CD4-positive, alpha-beta T cell treated with Interferon alpha-2 for 1 hour (primary cell): Measurements from ENCODE around the gene ESR2.
"Not testable (repeated sequence)": the region's sequence is repeated elsewhere in the genome, so short reads cannot be mapped to it uniquely, and the experiment has no call there.

Experiments used
- DNase-seq, 2 donors: peaks; one replicate each; pipeline ENCODE4 v3.0.0-alpha.2; 2020 to 2022

The ESR2 gene

DNA sequence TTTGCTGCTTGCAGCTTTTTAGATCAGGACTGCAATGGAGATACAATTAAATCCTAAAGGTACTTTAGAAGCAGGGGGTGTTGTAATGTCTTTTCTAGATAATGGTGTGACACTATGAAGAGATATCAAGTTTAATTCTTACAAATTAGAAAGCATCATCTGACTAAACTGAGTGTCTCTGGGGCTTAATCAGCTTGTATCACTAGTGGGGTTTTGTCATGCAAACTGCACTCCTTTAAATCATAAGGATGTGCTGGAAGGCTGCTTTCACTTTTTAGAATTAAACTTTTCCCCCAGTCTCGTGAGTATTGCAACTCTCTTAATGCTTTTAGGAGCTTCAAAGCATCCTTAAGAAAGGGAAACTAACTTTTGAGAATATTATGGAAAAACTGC, 218.6 kb downstream of the ESR2 start:
- no peak for DNase-seq

- no peak for DNase-seq
These were observed 219.1 kb downstream of the ESR2 start for GRCh38 chr14:64074961-64075612.

- no peak for DNase-seq
These were observed 224.4 kb downstream of the ESR2 start for GRCh38 chr14:64069634-64070359.

GRCh38 chr14:64064447-64064846, 229.7 kb downstream of the ESR2 start:
- DNase-seq: no peak

- no peak for DNase-seq
These were observed 231.6 kb downstream of the ESR2 start for GRCh38 chr14:64062381-64063115.

DNA sequence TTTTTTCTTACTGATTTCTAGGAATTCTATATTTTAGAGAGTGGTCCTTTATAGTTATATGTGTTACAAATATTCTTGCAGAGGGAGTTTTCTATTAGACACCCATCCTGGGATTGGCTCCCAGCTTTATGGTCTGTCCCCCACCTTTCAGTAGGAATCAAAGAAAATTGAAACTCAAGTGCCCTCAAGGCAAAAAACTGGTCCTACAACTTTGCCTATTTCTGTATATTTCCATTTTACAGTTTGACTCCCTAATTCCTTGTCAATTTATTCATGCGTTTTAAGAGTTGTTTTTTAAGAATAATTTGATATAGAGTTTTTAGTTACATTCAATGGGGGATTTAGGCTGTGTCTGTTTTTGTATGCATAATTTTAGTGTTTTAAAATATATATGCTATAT, 232.5 kb downstream of the ESR2 start:
- no peak for DNase-seq

DNA sequence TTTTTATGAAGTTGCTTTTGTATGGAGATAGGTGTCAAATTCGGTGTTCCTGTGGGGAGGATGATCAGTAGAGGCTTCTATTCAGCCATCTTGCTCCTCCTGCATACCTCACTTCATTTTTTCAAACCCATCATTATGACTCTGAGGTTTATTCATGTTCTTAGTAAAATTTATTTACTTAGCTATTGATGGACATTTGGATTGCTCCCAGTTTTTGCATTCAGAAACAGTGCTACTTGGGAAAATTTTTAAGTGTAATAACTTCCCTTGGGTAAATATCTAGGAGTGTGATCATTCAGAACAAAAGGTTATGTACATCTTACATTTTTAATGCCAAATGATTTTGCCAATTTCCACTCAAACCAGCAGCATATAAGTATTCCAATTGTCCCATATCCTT, 233.1 kb downstream of the ESR2 start:
- no peak for DNase-seq

DNA sequence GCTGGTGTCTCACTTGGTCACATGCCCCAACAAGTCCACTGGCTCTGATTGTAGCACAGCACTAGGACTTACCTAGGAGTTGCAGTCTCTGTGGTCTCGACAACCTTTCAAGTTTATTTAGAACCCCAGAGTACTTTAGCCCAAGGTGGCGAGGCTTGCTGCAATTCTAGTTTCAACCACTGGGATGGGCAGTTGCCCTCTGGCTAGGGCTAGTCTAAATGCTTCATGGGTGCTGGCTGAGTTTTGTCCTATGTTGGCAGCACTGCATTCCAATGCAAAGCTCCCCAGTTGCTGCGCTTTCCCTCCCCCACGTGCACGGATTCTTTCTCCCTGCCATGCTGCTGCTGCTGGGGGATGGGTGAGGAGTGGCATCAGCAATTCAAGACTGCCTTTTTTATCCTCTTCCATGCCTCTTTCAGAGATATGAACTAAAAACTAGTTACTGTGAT, 233.5 kb downstream of the ESR2 start:
- DNase-seq: peak in 1 of 2 donors; percentile 4

GRCh38 chr14:64060199-64060545, 234.0 kb downstream of the ESR2 start:
- DNase-seq: no peak

DNA sequence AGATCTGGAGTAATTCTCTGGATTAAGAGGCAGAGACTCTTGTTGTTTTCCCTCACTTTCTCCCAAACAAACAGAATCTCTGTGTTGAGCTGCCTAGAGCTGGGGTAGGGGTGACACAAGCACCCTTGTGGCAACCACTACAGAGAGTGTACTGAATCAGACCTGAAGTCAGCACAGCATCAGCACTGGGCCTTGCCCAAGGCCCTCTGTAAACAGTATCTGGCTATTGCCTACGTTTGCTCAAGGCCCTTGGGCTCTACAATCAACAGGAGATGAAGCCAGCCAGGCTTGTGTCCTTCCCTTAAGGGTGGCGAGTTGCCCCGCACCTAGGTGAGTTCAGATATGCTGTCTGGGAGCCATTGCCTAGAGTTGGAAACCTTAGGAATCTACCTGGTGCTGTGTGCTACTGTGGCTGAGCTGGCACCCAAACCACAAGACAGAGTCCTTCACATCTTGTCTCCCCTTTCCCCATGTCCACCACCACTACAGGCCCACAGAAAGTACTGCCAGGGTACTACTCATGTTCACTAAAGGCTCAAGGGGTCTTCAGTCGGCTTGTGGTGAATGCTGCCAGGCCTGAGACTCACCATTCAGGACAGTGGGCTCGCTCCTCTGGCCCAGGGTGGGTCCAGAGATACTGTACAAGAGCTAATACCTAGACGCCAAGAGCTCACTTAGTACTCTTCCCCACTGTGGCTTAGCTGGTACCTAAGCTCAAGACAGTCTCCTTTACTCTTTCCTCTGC, 234.5 kb downstream of the ESR2 start:
- DNase-seq: no peak

DNA sequence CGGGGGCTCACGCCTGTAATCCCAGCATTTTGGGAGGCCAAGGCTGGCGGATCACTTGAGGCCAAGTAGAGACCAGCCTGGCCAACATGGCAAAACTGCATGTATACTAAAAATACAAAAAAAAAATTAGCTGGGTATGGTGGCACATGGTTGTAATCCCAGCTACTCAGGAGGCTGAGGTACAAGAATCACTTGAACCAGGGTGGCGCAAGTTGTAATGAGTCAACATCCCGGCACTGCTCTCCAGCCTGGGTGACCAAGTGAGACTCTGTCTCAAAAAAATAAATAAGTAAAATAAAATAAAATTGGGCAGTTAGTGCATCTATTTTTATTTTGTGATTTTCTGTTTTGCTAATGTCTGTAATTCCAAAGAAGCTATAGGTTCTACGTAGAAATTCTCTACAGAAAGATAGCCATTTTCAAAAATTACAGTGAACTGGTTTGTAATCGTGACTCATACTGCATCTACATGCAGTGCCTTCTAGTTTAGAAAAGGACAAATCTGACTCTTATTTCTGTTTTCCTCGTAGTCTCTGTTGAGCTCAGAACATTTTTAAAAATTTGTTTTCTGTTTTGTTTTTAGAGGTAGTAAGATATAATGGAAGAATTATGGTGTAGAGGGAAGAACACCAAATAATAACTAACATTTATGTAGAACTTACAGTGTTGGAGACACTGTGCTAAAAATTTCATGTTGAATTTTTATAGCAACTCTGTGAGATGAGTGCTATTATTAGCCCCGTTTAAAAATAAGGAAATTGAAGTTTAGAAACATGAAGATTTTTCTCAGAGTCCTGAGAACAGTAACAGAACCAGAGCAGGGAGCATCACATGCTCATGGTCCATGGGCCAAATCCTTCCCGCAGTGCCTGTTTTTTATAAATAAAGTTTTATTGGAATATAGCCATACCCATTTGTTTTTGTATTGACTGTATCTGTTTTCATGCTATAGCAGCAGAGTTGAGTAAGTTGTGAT, 240.2 kb downstream of the ESR2 start:
- no peak for DNase-seq

DNA sequence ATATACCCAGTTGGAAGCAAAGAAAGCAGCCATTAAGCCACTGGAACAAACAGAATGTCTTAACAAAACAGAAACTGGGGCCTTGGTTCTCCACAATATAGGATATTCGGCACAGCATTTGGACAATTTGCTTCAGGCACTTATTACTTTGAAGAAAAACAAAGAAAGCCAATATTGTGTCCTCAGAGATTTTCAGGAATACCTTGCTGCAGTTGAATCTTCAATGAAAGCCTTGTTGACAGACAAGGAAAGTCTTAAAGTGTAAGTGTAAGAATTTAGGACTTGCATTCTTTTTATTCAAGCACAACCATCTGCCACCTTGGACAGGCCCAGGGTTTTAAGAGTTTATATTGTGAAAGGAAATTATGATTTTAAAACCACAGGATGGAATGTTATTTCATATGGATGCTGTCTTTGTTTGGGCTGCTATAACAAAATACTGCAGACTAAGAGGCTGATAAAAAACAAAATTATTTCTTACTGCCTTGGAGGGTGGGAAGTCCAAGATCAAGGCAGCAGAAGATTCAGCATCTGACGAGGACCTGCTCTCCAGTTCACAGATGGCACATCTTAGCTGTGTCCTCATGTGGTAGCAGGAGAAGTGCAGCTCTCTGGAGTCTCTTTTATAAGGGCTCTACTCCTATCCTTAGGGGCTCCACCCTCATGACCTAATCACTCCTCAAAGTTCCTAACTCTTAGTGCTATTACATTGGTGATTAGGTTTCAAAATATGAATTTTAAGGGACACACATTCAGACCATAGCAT, 244.4 kb downstream of the ESR2 start:
- DNase-seq: no peak

- DNase-seq: no peak
These were observed 249.1 kb downstream of the ESR2 start for GRCh38 chr14:64045091-64045490.

- DNase-seq: not testable (repeated sequence)
These were observed 250.9 kb downstream of the ESR2 start for GRCh38 chr14:64043296-64043695.

DNA sequence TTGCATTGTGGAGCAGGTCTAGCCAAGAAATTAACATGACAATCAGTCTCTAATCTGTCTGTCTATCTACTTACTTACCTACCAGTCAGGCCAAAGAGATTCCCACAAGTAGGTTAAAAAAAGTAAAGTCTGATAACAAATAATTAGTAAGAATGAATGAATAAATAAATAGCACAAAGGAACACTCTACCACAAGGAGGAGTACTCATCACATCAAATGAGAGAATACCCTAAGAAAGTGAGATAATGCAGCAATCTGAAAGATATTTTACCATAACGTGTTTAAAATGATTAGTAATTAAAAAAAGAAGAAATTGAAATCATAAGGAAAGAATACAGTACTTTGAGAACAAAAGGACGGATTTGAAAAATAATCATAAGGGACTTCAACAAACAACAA, 254.1 kb downstream of the ESR2 start:
- no peak for DNase-seq

- DNase-seq: no peak
These were observed 255.2 kb downstream of the ESR2 start for GRCh38 chr14:64038841-64039542.

- not testable (repeated sequence) for DNase-seq
These were observed 256.1 kb downstream of the ESR2 start for GRCh38 chr14:64037869-64038745.

- DNase-seq: no peak
These were observed 259.0 kb downstream of the ESR2 start for GRCh38 chr14:64035143-64035542.
